DND-41 (cell line): ENCODE measurements around the gene CARD10.

Source experiments
- CTCF ChIP-seq: IDR thresholded peaks from 2 replicates; pipeline ENCODE4 v1.5.1; 2012; ENCODE audit warnings: borderline replicate concordance, low read length, moderate library complexity, mild to moderate bottlenecking; ENCODE audit not compliant: poor library complexity, severe bottlenecking; ENCODE audit errors: extremely low read depth
- EZH2 ChIP-seq: IDR thresholded peaks from 3 replicates; pipeline ENCODE4 v1.6.1; 2012; ENCODE audit warnings: borderline replicate concordance, low read depth, mild to moderate bottlenecking, moderate library complexity, low read length, inconsistent platforms; ENCODE audit not compliant: severe bottlenecking

- TF ChIP-seq CTCF (no peak), EZH2 (no peak)
Measured at GRCh38 chr22:37505989-37506388, 13.2 kb downstream of the CARD10 start.
